Kidney (tissue), 14 donors: ENCODE results near the gene CACNB4. TPM values are rescaled to one million over a fixed set of nuclear protein-coding genes. Genes with fewer than 3 reads are reported as not detected.

Experiments
- DNase-seq, 5 donors: peaks; one replicate each; pipeline ENCODE4 v3.0.0-alpha.2; 2013 to 2020
- FAIRE-seq: peaks from 2 replicates; lab custom pipeline; 2012; peaks lifted over from hg19 to GRCh38; lab: Jason Lieb, UNC
- H3K27ac ChIP-seq, 2 donors: one replicate each; pipeline ENCODE4 v1.7.0; 2013; ENCODE audit warnings: low read depth in 2 of 2, low read length in 2 of 2, inconsistent platforms in 1 of 2
- H3K27me3 ChIP-seq: one replicate; pipeline ENCODE4 v1.7.1; 2013; ENCODE audit warnings: low read length, inconsistent platforms; ENCODE audit not compliant: control insufficient read depth, insufficient read depth
- H3K36me3 ChIP-seq, 3 donors: one replicate each; pipeline versions ENCODE4 v1.7.0 to v1.7.1; 2013; ENCODE audit warnings: low read length in 3 of 3, control low read depth in 1 of 3, inconsistent platforms in 1 of 3; ENCODE audit not compliant: insufficient read depth in 3 of 3, control insufficient read depth in 2 of 3
- H3K4me1 ChIP-seq, 3 donors: one replicate each; pipeline versions ENCODE4 v1.7.0 to v1.7.1; 2013; ENCODE audit warnings: low read length in 3 of 3, inconsistent platforms in 1 of 3, low read depth in 1 of 3; ENCODE audit not compliant: control insufficient read depth in 2 of 3, insufficient read depth in 2 of 3
- H3K4me3 ChIP-seq, 3 donors: one replicate each; pipeline versions ENCODE4 v1.7.0 to v1.8.1; 2013; ENCODE audit warnings: low read length in 3 of 3, control low read depth in 1 of 3, inconsistent platforms in 1 of 3
- H3K9ac ChIP-seq, 3 donors: one replicate each; pipeline versions ENCODE4 v1.7.0 to v1.7.1; 2013; ENCODE audit warnings: low read length in 3 of 3, control low read depth in 1 of 3, inconsistent platforms in 1 of 3
- H3K9me3 ChIP-seq, 3 donors: one replicate each; pipeline versions ENCODE4 v1.7.0 to v1.7.1; 2013; ENCODE audit warnings: low read length in 3 of 3, control low read depth in 1 of 3, inconsistent platforms in 1 of 3; ENCODE audit not compliant: control insufficient read depth in 2 of 3, insufficient read depth in 1 of 3
- CTCF ChIP-seq: IDR thresholded peaks from 3 replicates; pipeline ENCODE4 v1.5.1; 2012; ENCODE audit warnings: mild to moderate bottlenecking, moderate library complexity, borderline replicate concordance; ENCODE audit not compliant: insufficient read depth; ENCODE audit errors: extremely low read depth
- intact Hi-C: fragments of 100-400 bp; cut with DNase I; formaldehyde crosslinking; loops from one replicate; pipeline ENCODE4 v1.11.1; 2022
- polyA plus RNA-seq: library from polyadenylated mRNA; stranded (reverse); fragments of 350-450 nt; fragmentation: Illumina TruSeq; extraction: RNeasy Lipid Tissue Mini Kit (QIAGEN cat#74804); gene quantifications from one replicate; pipeline ENCODE4 v1.2.3, GENCODE V29; 2014; ENCODE audit warnings: low read depth, low replicate concordance; ENCODE audit not compliant: insufficient read depth
- total RNA-seq: library from RNA; stranded (reverse); fragmentation: NEBNext Ultra II Directional; extraction: Animal tissue kit (Norgen Biotek cat#: 25700); gene quantifications from one replicate; pipeline ENCODE4 v1.2.1, GENCODE V29; 2021
- donor health status: control.
- donor health status: control.
- donor health status: control.
- donor health status: control.
- donor health status: control.
- donor health status: DM: yes; HTN: yes; CAD: no.
- donor health status: Normal renal cell carcinoma (clear cell type).

The CACNB4 gene
- total and polyA plus RNA-seq, 2 donors from 2014 or later, result 1.3 to 2.2 TPM

GRCh38 chr2:152083202-152083875 lies 15.5 kb downstream of the CACNB4 start:
- intact Hi-C loops, result no loop called here
- no peak overlapping the region for H3K4me3 ChIP-seq
- no peak overlapping the region for H3K27ac ChIP-seq
- TF ChIP-seq CTCF, result no peak
- no peaks in the 10 kb centered on the region for H3K36me3 ChIP-seq
- no peaks in the 10 kb centered on the region for H3K4me1 ChIP-seq
- no peak for FAIRE-seq
- H3K27me3 ChIP-seq, result no peaks in the 10 kb centered on the region
- no peak for DNase-seq
- no peaks in the 10 kb centered on the region for H3K9me3 ChIP-seq
- no peak overlapping the region for H3K9ac ChIP-seq

GRCh38 chr2:152078662-152079061 lies 20.2 kb downstream of the CACNB4 start:
- no peaks in the 10 kb centered on the region for H3K36me3 ChIP-seq
- no peak for TF ChIP-seq CTCF
- H3K4me3 ChIP-seq, result no peak overlapping the region
- intact Hi-C loops, result no loop called here
- H3K9ac ChIP-seq, result no peak overlapping the region
- no peaks in the 10 kb centered on the region for H3K9me3 ChIP-seq
- no peak overlapping the region for H3K27ac ChIP-seq
- no peaks in the 10 kb centered on the region for H3K27me3 ChIP-seq
- no peak for DNase-seq
- H3K4me1 ChIP-seq, result peaks cover 0 to 2% (median 0%) of the 10 kb centered on the region in 3 donors
- FAIRE-seq, result no peak

DNA sequence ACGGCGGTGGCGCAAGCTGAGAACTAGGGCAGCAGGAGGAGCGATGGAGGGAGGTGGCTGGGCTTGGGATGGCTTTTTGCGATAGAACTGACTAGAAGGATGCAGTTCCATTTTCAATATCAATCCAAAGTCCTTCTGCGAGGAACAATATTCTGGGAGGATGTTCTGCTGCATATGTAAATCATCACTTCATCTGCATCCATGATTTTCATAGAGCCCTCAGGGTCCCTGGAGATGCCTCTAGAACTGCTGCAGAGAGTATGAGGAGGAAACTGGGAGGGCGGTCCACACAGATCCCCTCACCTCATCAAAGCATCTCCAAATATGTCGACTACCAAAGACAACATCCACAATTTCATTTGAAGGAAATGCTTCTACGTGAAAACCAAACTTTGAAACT lies 20.8 kb downstream of the CACNB4 start:
- intact Hi-C loops, result no loop called here
- no peak for TF ChIP-seq CTCF
- no peak for FAIRE-seq
- Histone ChIP-seq H3K4me3 (no peak overlapping the region), H3K36me3 (no peaks in the 10 kb centered on the region), H3K9me3 (no peaks in the 10 kb centered on the region), H3K4me1 (peaks cover 0 to 2% (median 0%) of the 10 kb centered on the region in 3 donors), H3K9ac (no peak overlapping the region), H3K27me3 (no peaks in the 10 kb centered on the region), H3K27ac (no peak overlapping the region)
- DNase-seq, result no peak
